Left ventricle myocardium inferior (tissue), 1 donor: Measurements from ENCODE around the gene EIF2S1. TPM values are rescaled to one million over a fixed set of nuclear protein-coding genes. Genes with fewer than 3 reads are reported as not detected.

Experiments used
- DNase-seq: peaks from one replicate; pipeline ENCODE4 v3.0.0-alpha.2; 2020
- H3K27ac ChIP-seq: fragments of 200-600 bp; replicated peaks from 2 replicates; pipeline ENCODE4 v1.8.0; 2021
- H3K27me3 ChIP-seq: fragments of 200-600 bp; 2 replicates; pipeline ENCODE4 v1.8.0; 2021; ENCODE audit warnings: low read depth
- H3K36me3 ChIP-seq: fragments of 200-600 bp; 2 replicates; pipeline ENCODE4 v1.8.0; 2021
- H3K4me1 ChIP-seq: fragments of 200-600 bp; 2 replicates; pipeline ENCODE4 v1.8.0; 2021
- H3K4me3 ChIP-seq: fragments of 200-600 bp; 2 replicates; pipeline ENCODE4 v1.8.0; 2021; ENCODE audit warnings: mild to moderate bottlenecking, moderate library complexity
- H3K9me3 ChIP-seq: fragments of 200-600 bp; replicated peaks from 2 replicates; pipeline ENCODE4 v1.8.0; 2021
- CTCF ChIP-seq: fragments of 200-600 bp; IDR thresholded peaks from 2 replicates; pipeline ENCODE4 v1.8.0; 2021; ENCODE audit warnings: antibody characterized with exemption, mild to moderate bottlenecking, borderline replicate concordance
- intact Hi-C: fragments of 100-400 bp; cut with micrococcal nuclease; formaldehyde crosslinking; loops from one replicate; pipeline ENCODE4 v1.11.0; 2022
- total RNA-seq: library from RNA; stranded (reverse); fragmentation: NEBNext Ultra II Directional; extraction: Animal tissue kit (Norgen Biotek cat#: 25700); gene quantifications from one replicate; pipeline ENCODE4 v1.2.1, GENCODE V29; 2021
- donor health status: DM: no; HTN: yes; CAD: no; lungs with severe emphysema.

The EIF2S1 gene
- total RNA-seq, 1 donor from 2014 or later = 92.7 TPM

- Histone ChIP-seq H3K36me3 (peaks cover 97% of the 10 kb centered on the region), H3K27me3 (no peaks in the 10 kb centered on the region), H3K4me1 (no peaks in the 10 kb centered on the region), H3K27ac (no peak overlapping the region), H3K9me3 (no peaks in the 10 kb centered on the region), H3K4me3 (no peak overlapping the region)
- no peak for TF ChIP-seq CTCF
- intact Hi-C loops = no loop called here
- DNase-seq = no peak
Observed at GRCh38 chr14:67377916-67378315, 17.8 kb downstream of the EIF2S1 start.

GRCh38 chr14:67385120-67385519, 25.0 kb downstream of the EIF2S1 start:
- intact Hi-C loops = no loop called here
- no peak for DNase-seq
- no peak for TF ChIP-seq CTCF
- Histone ChIP-seq H3K4me3 (no peak overlapping the region), H3K27ac (no peak overlapping the region), H3K4me1 (peaks cover 10% of the 10 kb centered on the region), H3K27me3 (no peaks in the 10 kb centered on the region), H3K36me3 (peaks cover 63% of the 10 kb centered on the region), H3K9me3 (no peaks in the 10 kb centered on the region)

GRCh38 chr14:67385618-67386017, 25.5 kb downstream of the EIF2S1 start:
- intact Hi-C loops = no loop called here
- H3K36me3 ChIP-seq = peaks cover 58% of the 10 kb centered on the region

GRCh38 chr14:67387195-67387594, 27.1 kb downstream of the EIF2S1 start:
- Histone ChIP-seq H3K36me3 (peaks cover 43% of the 10 kb centered on the region), H3K27me3 (no peaks in the 10 kb centered on the region), H3K27ac (no peak overlapping the region), H3K9me3 (no peaks in the 10 kb centered on the region), H3K4me3 (no peak overlapping the region), H3K4me1 (peaks cover 10% of the 10 kb centered on the region)
- no peak for DNase-seq
- TF ChIP-seq CTCF = no peak
- intact Hi-C loops = no loop called here

More at GRCh38 chr14:67385618-67386017, 25.5 kb downstream of the EIF2S1 start:
- Histone ChIP-seq H3K4me1 (peaks cover 10% of the 10 kb centered on the region), H3K27ac (no peak overlapping the region), H3K4me3 (no peak overlapping the region), H3K27me3 (no peaks in the 10 kb centered on the region), H3K9me3 (no peaks in the 10 kb centered on the region)
- no peak for TF ChIP-seq CTCF
- DNase-seq = no peak

- intact Hi-C loops = no loop called here
- DNase-seq = no peak
- Histone ChIP-seq H3K9me3 (no peaks in the 10 kb centered on the region), H3K4me3 (no peak overlapping the region), H3K27ac (no peak overlapping the region), H3K36me3 (peaks cover 22% of the 10 kb centered on the region), H3K27me3 (no peaks in the 10 kb centered on the region), H3K4me1 (peaks cover 10% of the 10 kb centered on the region)
- TF ChIP-seq CTCF = no peak
Observed at GRCh38 chr14:67389275-67389674, 29.1 kb downstream of the EIF2S1 start.
